ENCODE results near the gene BATF3. TPM values are rescaled to one million over a fixed set of nuclear protein-coding genes. Genes with fewer than 3 reads are reported as not detected.

BATF3 gene
- polyA plus RNA-seq, 1 of the 3 experiments (the other 2 are of a cell fraction): 0.76 TPM

GRCh38 chr1:212655668-212656440, 43.8 kb downstream of the BATF3 start:
- no peaks in the 10 kb centered on the region for H3K36me3 ChIP-seq (replicated peaks in 1 of 2; ENCODE audit: control insufficient read depth in 1 of 2, insufficient read depth in 2 of 2, low read length in 1 of 2)

More at GRCh38 chr1:212655668-212656440, 43.8 kb downstream of the BATF3 start:
- WGBS (ENCODE audit: low lambda C conversion rate): 66% methylated on average over 5 of the region's 6 CpGs
- Histone ChIP-seq H3K27ac (ENCODE audit: low read depth in 2 of 2, low read length in 1 of 2) (no peak overlapping the region), H3K4me1 (ENCODE audit: control insufficient read depth in 1 of 2, insufficient read depth in 2 of 2, low read depth in 1 of 2, low read length in 1 of 2) (no peaks in the 10 kb centered on the region; a peak in 1 of 4 replicates), H4K20me1 (ENCODE audit: insufficient read depth) (no peaks in the 10 kb centered on the region), H3K4me2 (no peak overlapping the region), H2AFZ (ENCODE audit: low read depth) (no peak overlapping the region), H3K79me2 (ENCODE audit: insufficient read depth) (no peaks in the 10 kb centered on the region), H3K9me3 (no peaks in the 10 kb centered on the region), H3K9me2 (no peaks in the 10 kb centered on the region), H3K27me3 (ENCODE audit: insufficient read depth) (peaks cover 14% of the 10 kb centered on the region; the same call in 1 of the 2 replicates), H3K9ac (no peak overlapping the region), H3K4me3 (ENCODE audit: low read depth in 2 of 2, low read length in 1 of 2) (no peak overlapping the region), H3F3A (replicated peaks; ENCODE audit: insufficient read depth) (no peaks in the 10 kb centered on the region)
- CTCF ChIA-PET: interaction anchor here (1.0 to 1.1 kb wide), 2 partner anchors 9 to 94 kb away, joined by 3 read pairs; no protein-coding TSS in a partner anchor
- POLR2A ChIA-PET: no interaction called here
- no peak for DNase-seq
- TF ChIP-seq SMC3 (IDR thresholded peaks at IDR 0.05; ENCODE audit: low read depth, low read length) (no peak), USF1 (IDR thresholded peaks at IDR 0.05; ENCODE audit: borderline replicate concordance, low read depth) (no peak), NRF1 (IDR thresholded peaks at IDR 0.05; ENCODE audit: low read depth, low read length) (no peak), GATA2 (CRISPR knock-in tag; IDR thresholded peaks at IDR 0.05) (no peak), POLR2AphosphoS5 (IDR thresholded peaks at IDR 0.05; ENCODE audit: low read depth, low read length) (no peak), FOSL2 (IDR thresholded peaks at IDR 0.05; ENCODE audit: borderline replicate concordance, low read depth) (no peak), JUND (IDR thresholded peaks at IDR 0.05) (no peak), TCF12 (IDR thresholded peaks at IDR 0.05) (no peak), GABPA (IDR thresholded peaks at IDR 0.05; ENCODE audit: low read depth) (no peak), YY1 (IDR thresholded peaks at IDR 0.05; ENCODE audit: low read depth) (no peak), CTCF (IDR thresholded peaks at IDR 0.05) (no peak), TEAD4 (IDR thresholded peaks at IDR 0.05; ENCODE audit: borderline replicate concordance, insufficient read depth) (no peak), CHD2 (IDR thresholded peaks at IDR 0.05; ENCODE audit: low read length, partially characterized antibody) (no peak), RXRA (IDR thresholded peaks at IDR 0.05; ENCODE audit: borderline replicate concordance, low read depth) (no peak), IRF3 (IDR thresholded peaks at IDR 0.05; ENCODE audit: low read depth, low read length) (no peak), TAF1 (IDR thresholded peaks at IDR 0.05; ENCODE audit: borderline replicate concordance, low read depth, low read length) (no peak), USF2 (IDR thresholded peaks at IDR 0.05; ENCODE audit: borderline replicate concordance, low read depth, low read length) (no peak)
